K562 (cell line): ENCODE measurements around the gene RMP24.

ENCODE experiments used
- CBX2 ChIP-seq: fragments of 200-600 bp; sonication (generic); IDR thresholded peaks from one replicate; pipeline ENCODE4 v1.6.1; 2012; ENCODE audit warnings: mild to moderate bottlenecking, low read length, inconsistent platforms; ENCODE audit not compliant: insufficient read depth, poor library complexity, severe bottlenecking
- CBX5 ChIP-seq: IDR thresholded peaks from 2 replicates; pipeline ENCODE4 v1.6.1; 2014; ENCODE audit warnings: low read depth, borderline replicate concordance
- DIDO1 ChIP-seq: fragments of 450-650 bp; IDR thresholded peaks from 2 replicates; pipeline ENCODE4 v1.6.1; 2016; ENCODE audit warnings: low read depth, missing biosample characterization, missing genetic modification characterization
- ELK1 ChIP-seq: sonication (generic); formaldehyde crosslinking; IDR thresholded peaks from 2 replicates; pipeline ENCODE4 v1.8.1; 2022; ENCODE audit warnings: missing genetic modification reagents
- ERF ChIP-seq: fragments of 450-650 bp; formaldehyde crosslinking; IDR thresholded peaks from 2 replicates; pipeline ENCODE4 v1.4.0; 2020; ENCODE audit warnings: mild to moderate bottlenecking, mixed read lengths
- ESRRA ChIP-seq: fragments of 450-650 bp; IDR thresholded peaks from 2 replicates; pipeline ENCODE4 v1.6.1; 2014; ENCODE audit warnings: low read depth, mild to moderate bottlenecking, moderate library complexity, borderline replicate concordance
- HDAC1 ChIP-seq, 2 experiments: fragments of 450-650 bp; IDR thresholded peaks; 2 replicates each; pipeline ENCODE4 v1.6.1; 2016 to 2017; ENCODE audit warnings: inconsistent platforms in 1 of 2, mild to moderate bottlenecking in 1 of 2, moderate library complexity in 1 of 2
- HEY1 ChIP-seq: fragments of 250-450 bp; sonication (Bioruptor Pico); IDR thresholded peaks from 2 replicates; pipeline ENCODE4 v1.5.0; 2020; ENCODE audit warnings: mild to moderate bottlenecking, moderate library complexity, borderline replicate concordance
- MAFG ChIP-seq: fragments of 450-650 bp; conservative IDR thresholded peaks from 2 replicates; pipeline ENCODE4 v1.6.1; 2016; ENCODE audit warnings: missing genetic modification characterization, missing compliant biosample characterization
- MLLT1 ChIP-seq, 2 experiments: fragments of 450-650 bp; IDR thresholded peaks; 2 replicates each; pipeline ENCODE4 v1.6.1; 2016
- NR1H2 ChIP-seq: sonication (generic); formaldehyde crosslinking; IDR thresholded peaks from 2 replicates; pipeline ENCODE4 v1.4.0; 2020; ENCODE audit warnings: mild to moderate bottlenecking, missing genetic modification reagents
- NR4A1 ChIP-seq, 2 experiments: fragments of 250-450 bp in 1 of 2; fragments of 450-650 bp in 1 of 2; sonication (Bioruptor Pico) in 1 of 2; IDR thresholded peaks; 2 replicates each; pipeline versions ENCODE4 v1.4.0 to v1.6.1; 2016 to 2020; ENCODE audit warnings: mild to moderate bottlenecking in 2 of 2, missing compliant biosample characterization in 1 of 2, missing genetic modification characterization in 1 of 2, moderate library complexity in 1 of 2
- POLR2H ChIP-seq: IDR thresholded peaks from 2 replicates; pipeline ENCODE4 v1.6.1; 2016; ENCODE audit warnings: missing genetic modification characterization, low read depth, mild to moderate bottlenecking, control low read depth, missing compliant biosample characterization, moderate library complexity
- RBM25 ChIP-seq: fragments of 200-400 bp; formaldehyde crosslinking; IDR thresholded peaks from 2 replicates; pipeline ENCODE4 v1.6.1; 2018; ENCODE audit warnings: low read length, low read depth, moderate library complexity; ENCODE audit not compliant: severe bottlenecking
- SMC3 ChIP-seq: conservative IDR thresholded peaks from 2 replicates; pipeline ENCODE4 v1.6.1; 2011; ENCODE audit warnings: low read depth, low read length, improper control_type of control experiment; ENCODE audit not compliant: insufficient read depth
- SRSF7 ChIP-seq: fragments of 200-400 bp; formaldehyde crosslinking; optimal IDR thresholded peaks from 2 replicates; pipeline ENCODE3; 2017; ENCODE audit warnings: mild to moderate bottlenecking, low read depth, low read length
- UBTF ChIP-seq, 2 experiments: IDR thresholded peaks; 2 replicates each; pipeline ENCODE4 v1.6.1; 2012; ENCODE audit warnings: improper control_type of control experiment in 2 of 2, low read depth in 2 of 2, low read length in 2 of 2, borderline replicate concordance in 1 of 2
- ZC3H4 ChIP-seq: sonication (generic); formaldehyde crosslinking; IDR thresholded peaks from 2 replicates; pipeline ENCODE4 v1.9.0; 2021; ENCODE audit warnings: missing genetic modification reagents, borderline replicate concordance
- ZFX ChIP-seq: sonication (generic); formaldehyde crosslinking; IDR thresholded peaks from 2 replicates; pipeline ENCODE4 v1.8.0; 2022; ENCODE audit warnings: mild to moderate bottlenecking, missing genetic modification reagents, moderate library complexity
- ZNF121 ChIP-seq: sonication (generic); formaldehyde crosslinking; conservative IDR thresholded peaks from 2 replicates; pipeline ENCODE4 v1.8.0; 2022; ENCODE audit warnings: missing genetic modification reagents
- ZNF232 ChIP-seq: sonication (generic); formaldehyde crosslinking; IDR thresholded peaks from 2 replicates; pipeline ENCODE4 v1.8.0; 2022; ENCODE audit warnings: mild to moderate bottlenecking, missing genetic modification reagents
- ZNF239 ChIP-seq: fragments of 250-450 bp; sonication (Bioruptor Pico); IDR thresholded peaks from 2 replicates; pipeline ENCODE4 v1.4.0; 2020; ENCODE audit warnings: mild to moderate bottlenecking
- ZNF780A ChIP-seq: fragments of 250-450 bp; sonication (Bioruptor Pico); IDR thresholded peaks from 2 replicates; pipeline ENCODE4 v1.5.0; 2021; ENCODE audit warnings: mild to moderate bottlenecking

The RMP24 gene

GRCh38 chr18:35972197-35973000, at the start of gene RMP24 (continued):
- TF ChIP-seq ZFX (CRISPR knock-in tag): peak; percentile 89
- no peak for TF ChIP-seq NR1H2
- no peak for TF ChIP-seq ZC3H4
- peak; percentile 13; the same call in 1 of the 2 replicates for TF ChIP-seq SMC3
- TF ChIP-seq ERF (CRISPR knock-in tag): peak; percentile 32; the same call in 1 of the 2 replicates
- TF ChIP-seq CBX5: peak; percentile 89
- no peak for TF ChIP-seq ZNF239 (CRISPR knock-in tag)
- no peak for TF ChIP-seq SRSF7
- TF ChIP-seq ZNF780A: no peak
- no peak for TF ChIP-seq NR4A1 (CRISPR knock-in tag; IDR thresholded peaks at IDR 0.05)
- no peak; the same call in 1 of the 2 replicates for TF ChIP-seq NR4A1 (tag; IDR thresholded peaks at IDR 0.05)
- TF ChIP-seq UBTF (IDR thresholded peaks at IDR 0.05; ENCODE audit: borderline replicate concordance in 1 of 2, low read depth in 2 of 2, low read length in 2 of 2): peak; percentile 25 to 68; a peak in 2 of 4 replicates
- TF ChIP-seq CBX2: no peak
- no peak for TF ChIP-seq MAFG (tag)
- no peak for TF ChIP-seq ESRRA
- TF ChIP-seq ZNF232 (CRISPR knock-in tag): no peak
- no peak for TF ChIP-seq ZNF121 (CRISPR knock-in tag)
- no peak for TF ChIP-seq HEY1 (CRISPR knock-in tag)
- no peak for TF ChIP-seq RBM25
- TF ChIP-seq HDAC1 (IDR thresholded peaks at IDR 0.05): peak in 1 of 2 experiments; percentile 57; a peak in 2 of 4 replicates
- no peak; a peak in 1 of 4 replicates for TF ChIP-seq MLLT1 (IDR thresholded peaks at IDR 0.05)
- TF ChIP-seq ELK1 (CRISPR knock-in tag): no peak
- peak; percentile 80; the same call in 1 of the 2 replicates for TF ChIP-seq DIDO1 (tag)
- TF ChIP-seq POLR2H: peak; percentile 84
